HG03565 (cell line): ENCODE data around the gene MYH7B.

ENCODE experiments used
- ATAC-seq: cut with Tn5 transposase; IDR thresholded peaks from one replicate; pipeline ENCODE4 v1.9.1; 2021; ENCODE audit warnings: mild to moderate bottlenecking, moderate library complexity; ENCODE audit not compliant: unreplicated experiment

The MYH7B gene

GRCh38 chr20:34943808-34944567 lies 11.7 kb upstream of the MYH7B start:
- no peak for ATAC-seq

- no peak for ATAC-seq
Measured at GRCh38 chr20:34945315-34946077, 10.2 kb upstream of the MYH7B start.

DNA sequence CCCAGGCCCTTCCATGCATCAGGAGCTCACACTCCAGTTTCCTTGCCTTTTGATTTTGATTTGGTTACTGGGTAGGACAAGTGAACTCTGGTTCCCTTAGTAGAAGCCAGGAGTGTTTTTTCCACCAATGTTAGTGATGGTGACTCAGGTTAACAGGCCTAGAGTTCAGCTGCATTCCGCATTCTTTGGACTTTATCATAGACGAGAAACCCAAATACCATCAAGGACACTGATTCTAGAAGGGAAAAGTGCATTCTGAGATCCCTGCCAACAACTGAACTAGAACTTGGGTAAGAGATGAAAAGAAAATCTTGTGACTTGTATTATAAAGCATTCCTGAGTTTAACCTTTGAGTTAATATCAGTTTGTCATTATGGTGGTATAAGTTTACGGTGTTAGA lies 9.0 kb upstream of the MYH7B start:
- no peak for ATAC-seq

GRCh38 chr20:34947336-34947735 lies 8.3 kb upstream of the MYH7B start:
- ATAC-seq: no peak

DNA sequence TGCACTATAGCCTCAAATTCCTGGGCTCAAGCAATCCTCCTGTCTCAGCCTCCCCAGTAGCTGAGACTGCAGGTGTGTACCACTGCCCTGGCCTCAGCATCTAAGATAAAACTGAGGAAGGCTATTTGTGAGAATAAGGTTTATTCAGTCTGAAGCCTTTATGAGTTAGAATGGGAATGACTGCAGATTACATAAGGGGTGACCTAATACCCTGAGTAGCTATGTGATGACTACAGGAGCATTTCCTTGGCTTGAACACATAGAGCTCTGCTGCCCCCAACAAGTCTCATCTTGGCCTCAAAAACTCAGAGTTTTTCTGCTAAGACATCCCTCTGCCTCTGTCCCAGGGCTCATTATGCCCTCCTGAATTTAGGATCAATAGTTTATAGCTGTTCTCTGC lies 7.6 kb upstream of the MYH7B start:
- ATAC-seq: no peak

DNA sequence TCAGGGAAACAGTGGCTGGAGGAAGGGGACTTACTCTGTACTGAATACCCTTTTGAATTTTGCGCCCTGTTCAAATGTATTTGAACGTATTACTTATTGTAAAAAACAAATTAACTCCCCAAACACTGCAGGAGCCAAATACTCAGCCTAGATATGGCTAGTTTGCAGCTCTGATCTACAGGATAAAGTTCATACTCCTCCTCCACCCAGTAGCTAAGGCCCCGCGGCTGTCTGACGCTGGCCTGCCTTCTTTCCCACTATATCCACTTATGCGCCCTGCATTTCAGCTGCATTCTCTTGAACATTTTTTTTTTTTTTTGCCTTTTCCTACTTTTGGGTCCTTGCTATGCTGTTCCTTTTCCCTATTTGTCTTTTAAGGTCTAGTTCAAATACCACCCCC lies 6.5 kb upstream of the MYH7B start:
- ATAC-seq: no peak

- ATAC-seq: no peak
Measured at GRCh38 chr20:34951252-34951651, 4.4 kb upstream of the MYH7B start.

GRCh38 chr20:34951652-34952051 lies 4.0 kb upstream of the MYH7B start:
- ATAC-seq: no peak

GRCh38 chr20:34952671-34953070 lies 3.0 kb upstream of the MYH7B start:
- ATAC-seq: no peak

DNA sequence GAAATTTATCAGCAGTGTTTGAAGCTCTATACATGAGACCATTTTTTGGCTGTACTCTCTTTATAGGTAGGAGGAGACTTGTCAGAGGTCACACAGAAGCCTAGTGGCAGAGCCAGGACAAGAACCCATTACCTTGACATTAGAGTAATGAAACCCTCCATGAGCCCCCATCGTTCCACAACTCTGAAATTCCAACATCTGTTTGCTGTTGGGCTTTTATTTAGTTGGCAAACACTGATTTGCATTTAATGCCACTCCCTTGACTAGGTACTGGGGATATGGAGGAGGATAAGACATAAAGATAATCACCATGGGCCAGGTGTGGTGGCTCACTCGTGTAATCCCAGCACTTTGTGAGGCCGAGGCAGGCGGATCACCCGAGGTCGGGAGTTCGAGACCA lies 1.7 kb upstream of the MYH7B start:
- ATAC-seq: no peak

DNA sequence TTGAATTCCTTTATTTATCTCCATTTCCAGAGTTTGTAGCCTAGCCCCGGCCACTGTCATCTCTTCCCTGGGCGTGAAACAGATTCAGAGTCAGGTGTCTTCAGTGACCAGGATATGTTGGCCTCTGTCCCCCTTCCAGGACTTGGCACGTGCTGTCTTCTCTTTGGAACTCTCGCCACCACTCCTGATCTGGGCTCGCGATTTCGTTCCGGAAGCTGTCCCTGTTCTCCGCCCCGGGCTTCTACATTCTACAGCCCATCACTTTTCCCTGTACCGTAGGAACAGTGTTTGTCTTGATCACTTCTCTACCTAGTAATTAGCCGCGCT lies 801 bp upstream of the MYH7B start:
- ATAC-seq: no peak

GRCh38 chr20:34956041-34956458 lies 382 bp downstream of the MYH7B start:
- ATAC-seq: no peak

GRCh38 chr20:34956751-34957472 lies 1.2 kb downstream of the MYH7B start:
- ATAC-seq: no peak

GRCh38 chr20:34964486-34964885 lies 8.8 kb downstream of the MYH7B start:
- ATAC-seq: no peak

GRCh38 chr20:34965051-34965450 lies 9.4 kb downstream of the MYH7B start:
- no peak for ATAC-seq

DNA sequence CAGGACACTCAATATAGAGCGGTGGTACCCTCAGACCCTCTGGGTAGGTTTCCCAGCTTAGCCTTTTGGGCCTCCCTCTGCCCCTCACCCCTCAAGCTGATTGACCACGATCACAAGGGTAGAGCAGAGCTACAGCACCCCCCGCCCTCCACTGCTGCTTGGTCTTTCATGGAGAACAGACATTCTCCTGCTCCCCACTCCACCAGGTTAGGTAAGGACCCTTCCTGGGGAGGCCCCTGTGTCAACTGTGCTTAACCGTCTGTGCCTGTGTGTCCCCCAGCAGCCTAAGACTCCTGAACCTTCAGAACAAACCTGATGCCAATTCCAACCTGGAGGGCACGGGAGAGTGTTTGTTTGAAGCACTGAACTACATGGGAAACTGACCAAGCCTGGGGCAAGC lies 11.8 kb downstream of the MYH7B start:
- ATAC-seq: no peak

GRCh38 chr20:34968042-34968775 lies 12.5 kb downstream of the MYH7B start:
- no peak for ATAC-seq

DNA sequence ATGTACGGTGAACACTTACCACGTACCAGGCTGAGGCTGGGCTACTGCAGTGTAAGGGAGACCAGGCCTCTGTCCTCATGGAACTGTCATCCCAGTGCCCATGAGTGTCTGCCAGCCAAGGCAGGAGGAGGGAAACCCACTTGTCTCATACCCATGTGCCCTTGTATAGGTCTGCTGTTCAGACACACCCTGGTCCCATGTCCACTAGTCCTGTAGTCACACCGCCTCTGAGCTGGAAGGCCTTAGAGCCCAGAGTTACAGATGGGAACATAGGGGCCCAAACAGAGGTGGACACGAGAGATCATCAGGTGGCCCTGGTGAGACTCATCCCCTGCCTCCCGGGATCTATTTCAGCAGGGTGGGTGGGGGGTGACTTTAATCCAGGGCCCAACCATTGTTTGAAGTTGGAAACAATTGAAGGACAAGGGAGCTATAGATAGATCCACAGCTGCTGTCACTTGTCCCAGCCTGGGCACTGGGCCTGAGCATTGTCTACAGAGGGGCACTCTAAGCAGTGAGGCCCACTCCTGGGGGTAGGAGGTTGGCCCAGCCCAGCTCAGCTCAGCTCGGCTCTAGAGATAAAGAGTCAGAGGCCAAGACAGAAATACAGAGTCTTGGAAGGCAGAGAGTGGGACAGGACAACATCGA lies 14.6 kb downstream of the MYH7B start:
- ATAC-seq: no peak

GRCh38 chr20:34970846-34971560 lies 15.3 kb downstream of the MYH7B start:
- no peak for ATAC-seq

DNA sequence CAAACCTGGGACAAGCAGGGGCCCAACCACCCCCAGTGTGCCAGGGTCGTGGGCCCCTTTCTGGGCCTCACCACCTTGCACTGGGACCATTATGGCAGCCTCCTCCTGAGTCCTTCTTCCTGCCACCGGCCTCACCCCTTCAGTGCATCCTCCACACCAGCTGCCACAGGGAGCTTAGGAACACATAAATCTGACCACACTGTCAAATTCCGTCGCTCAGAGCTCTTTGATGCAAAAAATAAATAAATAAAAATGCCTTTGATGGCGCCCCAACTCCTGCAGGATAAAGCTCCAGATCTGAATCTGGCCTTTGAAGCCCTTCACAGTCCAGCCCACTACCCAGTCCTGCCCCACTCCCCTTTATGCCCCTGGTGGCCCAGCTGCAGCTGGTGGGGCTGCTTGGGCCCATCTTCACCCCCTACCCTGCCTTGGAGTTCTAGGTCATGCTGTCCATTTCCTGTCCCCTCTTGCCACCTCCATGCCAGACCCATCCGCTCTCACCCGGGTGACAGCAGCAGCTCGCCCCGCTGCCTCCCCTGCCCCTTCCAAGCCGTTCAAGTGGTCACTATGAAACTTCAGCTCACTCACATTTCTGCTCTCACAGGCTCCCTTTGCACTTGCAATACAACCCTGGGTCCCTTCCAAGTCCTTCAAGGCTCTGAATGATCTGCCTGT lies 16.0 kb downstream of the MYH7B start:
- ATAC-seq: no peak
